ENCODE measurements around the gene NTN5. TPM values are rescaled to one million over a fixed set of nuclear protein-coding genes. Genes with fewer than 3 reads are reported as not detected.

The NTN5 gene
- total RNA-seq, 1 donor from 2014 or later, result 0.71 TPM

GRCh38 chr19:48630296-48631063, 42.3 kb downstream of the NTN5 start:
- H3K4me1 Mint-ChIP-seq, result peaks cover 36% of the 10 kb centered on the region
- ChIA-PET CTCF (no interaction called here), POLR2A (interaction anchor here (0.6 to 1.7 kb wide), 2 partner anchors 11 to 1715 kb away, joined by 5 to 16 read pairs; partner anchors contain the start of genes RPL18 and SPHK2)
- no peak for DNase-seq
- ATAC-seq (ENCODE audit: low read depth), result no peak
- intact Hi-C loops (cut with micrococcal nuclease), result loop anchor here (10.0 kb wide), 1 partner anchor 484 kb away; the partner anchor contains the start of genes C19orf73, LIN7B and PPFIA3
- H3K27ac Mint-ChIP-seq, result no peak overlapping the region
- no peaks in the 10 kb centered on the region for H3K27me3 Mint-ChIP-seq
- no peak for TF ChIP-seq CTCF (IDR thresholded peaks at IDR 0.05)
- no peak overlapping the region for H3K4me3 Mint-ChIP-seq
- H3K9me3 Mint-ChIP-seq, result no peaks in the 10 kb centered on the region
- H3K36me3 Mint-ChIP-seq (ENCODE audit: low read depth), result peaks cover 35% of the 10 kb centered on the region

DNA sequence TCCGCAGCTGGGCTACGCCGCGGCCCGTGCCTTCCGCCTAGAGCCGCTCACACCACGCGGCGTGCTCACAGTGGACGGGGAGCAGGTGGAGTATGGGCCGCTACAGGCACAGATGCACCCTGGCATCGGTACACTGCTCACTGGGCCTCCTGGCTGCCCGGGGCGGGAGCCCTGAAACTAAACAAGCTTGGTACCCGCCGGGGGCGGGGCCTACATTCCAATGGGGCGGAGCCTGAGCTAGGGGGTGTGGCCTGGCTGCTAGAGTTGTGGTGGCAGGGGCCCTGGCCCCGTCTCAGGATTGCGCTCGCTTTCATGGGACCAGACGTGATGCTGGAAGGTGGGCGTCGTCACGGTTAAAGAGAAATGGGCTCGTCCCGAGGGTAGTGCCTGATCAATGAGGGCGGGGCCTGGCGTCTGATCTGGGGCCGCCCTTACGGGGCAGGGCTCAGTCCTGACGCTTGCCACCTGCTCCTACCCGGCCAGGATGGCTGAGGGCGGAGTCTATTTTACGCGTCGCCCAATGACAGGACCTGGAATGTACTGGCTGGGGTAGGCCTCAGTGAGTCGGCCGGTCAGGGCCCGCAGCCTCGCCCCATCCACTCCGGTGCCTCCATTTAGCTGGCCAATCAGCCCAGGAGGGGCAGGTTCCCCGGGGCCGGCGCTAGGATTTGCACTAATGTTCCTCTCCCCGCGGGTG, 43.1 kb downstream of the NTN5 start:
- Mint-ChIP-seq H3K27me3 (no peaks in the 10 kb centered on the region), H3K4me3 (no peak overlapping the region), H3K4me1 (peaks cover 35% of the 10 kb centered on the region), H3K27ac (no peak overlapping the region), H3K36me3 (ENCODE audit: low read depth) (peaks cover 35% of the 10 kb centered on the region), H3K9me3 (no peaks in the 10 kb centered on the region)
- intact Hi-C loops (cut with micrococcal nuclease), result loop anchor here (10.0 kb wide), 1 partner anchor 485 kb away; the partner anchor contains the start of genes C19orf73, LIN7B and PPFIA3
- no peak for ATAC-seq (ENCODE audit: low read depth)
- CTCF ChIA-PET, result no interaction called here
- TF ChIP-seq CTCF (IDR thresholded peaks at IDR 0.05), result no peak
- POLR2A ChIA-PET, result interaction anchor here (1.7 kb wide), 1 partner anchor 11 kb away, joined by 16 read pairs; the partner anchor contains the start of genes RPL18 and SPHK2
- DNase-seq, result no peak

- TF ChIP-seq CTCF (IDR thresholded peaks at IDR 0.05), result no peak
- Mint-ChIP-seq H3K4me1 (peaks cover 34% of the 10 kb centered on the region), H3K27me3 (no peaks in the 10 kb centered on the region), H3K4me3 (no peak overlapping the region), H3K36me3 (ENCODE audit: low read depth) (peaks cover 35% of the 10 kb centered on the region), H3K9me3 (no peaks in the 10 kb centered on the region), H3K27ac (no peak overlapping the region)
- ChIA-PET POLR2A (interaction anchor here (1.7 kb wide), 1 partner anchor 10 kb away, joined by 16 read pairs; the partner anchor contains the start of genes RPL18 and SPHK2), CTCF (no interaction called here)
- no peak for DNase-seq
- ATAC-seq (ENCODE audit: low read depth), result no peak
- intact Hi-C loops (cut with micrococcal nuclease), result no loop called here
These were observed 43.6 kb downstream of the NTN5 start for GRCh38 chr19:48629297-48629598.

DNA sequence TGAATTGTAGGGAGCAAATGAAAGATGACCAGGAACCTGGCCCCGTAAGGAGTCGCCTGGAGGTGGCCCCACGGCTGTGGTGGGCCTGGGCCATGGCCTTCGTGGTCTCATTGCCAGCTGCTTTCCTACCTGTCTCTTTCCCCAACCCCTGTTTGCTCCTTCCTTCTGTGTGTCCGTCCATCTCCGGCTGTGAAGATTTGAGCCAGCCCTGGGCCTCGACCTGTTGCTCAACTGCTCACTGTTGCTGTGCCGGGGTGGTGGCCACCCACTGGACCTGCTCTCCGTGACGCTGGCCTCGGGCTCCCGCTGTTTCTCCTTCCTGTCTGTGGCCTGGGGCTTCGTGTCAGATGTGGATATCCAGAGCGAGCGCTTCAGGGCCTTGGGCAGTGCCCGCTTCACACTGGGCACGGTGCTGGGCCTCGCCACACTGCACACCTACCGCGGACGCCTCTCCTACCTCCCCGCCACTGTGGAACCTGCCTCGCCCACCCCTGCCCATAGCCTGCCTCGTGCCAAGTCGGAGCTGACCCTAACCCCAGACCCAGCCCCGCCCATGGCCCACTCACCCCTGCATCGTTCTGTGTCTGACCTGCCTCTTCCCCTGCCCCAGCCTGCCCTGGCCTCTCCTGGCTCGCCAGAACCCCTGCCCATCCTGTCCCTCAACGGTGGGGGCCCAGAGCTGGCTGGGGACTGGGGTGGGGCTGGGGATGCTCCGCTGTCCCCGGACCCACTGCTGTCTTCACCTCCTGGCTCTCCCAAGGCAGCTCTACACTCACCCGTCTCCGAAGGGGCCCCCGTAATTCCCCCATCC, 44.1 kb downstream of the NTN5 start:
- ChIA-PET POLR2A (interaction anchor here (1.2 to 2.2 kb wide), 3 partner anchors 9 to 19 kb away, joined by 3 to 22 read pairs (median 16); partner anchors contain the start of genes RPL18 and SPHK2), CTCF (no interaction called here)
- Mint-ChIP-seq H3K27ac (peak overlapping the region; percentile 32), H3K4me1 (peaks cover 34% of the 10 kb centered on the region), H3K27me3 (no peaks in the 10 kb centered on the region), H3K9me3 (no peaks in the 10 kb centered on the region), H3K36me3 (ENCODE audit: low read depth) (peaks cover 38% of the 10 kb centered on the region), H3K4me3 (no peak overlapping the region)
- no peak for ATAC-seq (ENCODE audit: low read depth)
- TF ChIP-seq CTCF (IDR thresholded peaks at IDR 0.05), result no peak
- intact Hi-C loops (cut with micrococcal nuclease), result no loop called here
- no peak for DNase-seq
